Spinal cord (tissue), 10 donors: ENCODE results near the gene LPXN. TPM values are rescaled to one million over a fixed set of nuclear protein-coding genes. Genes with fewer than 3 reads are reported as not detected.

ENCODE experiments used
- DNase-seq, 6 donors: peaks; one replicate each; pipeline versions ENCODE4 v3.0.0 to v3.0.0-alpha.2; 2013 to 2015; ENCODE audit warnings: low spot score in 6 of 6, low read depth in 4 of 6
- H3K27ac ChIP-seq: one replicate; pipeline ENCODE4 v1.5.1; 2013; ENCODE audit warnings: low read depth, low read length, control low read depth
- H3K27me3 ChIP-seq: one replicate; pipeline ENCODE4 v1.6.1; 2013; ENCODE audit warnings: low read length; ENCODE audit not compliant: control insufficient read depth, insufficient read depth
- H3K36me3 ChIP-seq: one replicate; pipeline ENCODE4 v1.6.1; 2013; ENCODE audit warnings: low read length; ENCODE audit not compliant: control insufficient read depth, insufficient read depth
- H3K4me1 ChIP-seq: one replicate; pipeline ENCODE4 v1.6.1; 2013; ENCODE audit warnings: low read length; ENCODE audit not compliant: control insufficient read depth, insufficient read depth
- H3K4me3 ChIP-seq: one replicate; pipeline ENCODE4 v1.5.1; 2013; ENCODE audit warnings: low read depth, low read length, control low read depth
- H3K9me3 ChIP-seq: one replicate; pipeline ENCODE4 v1.6.1; 2013; ENCODE audit warnings: low read length; ENCODE audit not compliant: control insufficient read depth, insufficient read depth
- WGBS: methylation state at CpG from one replicate; pipeline ENCODE4 v1.1.5; 2013; ENCODE audit warnings: missing lambda C conversion rate; ENCODE audit not compliant: insufficient coverage; 5-methylcytosine and 5-hydroxymethylcytosine counted together
- long read RNA-seq, 4 donors: transcript quantifications; one replicate each; lab custom pipeline, GENCODE V29; 2026
- polyA plus RNA-seq, 2 donors: library from polyadenylated mRNA; unstranded; fragments of 120-200 nt; gene quantifications; one replicate each; pipeline ENCODE4 v1.2.1, GENCODE V29; 2013; ENCODE audit not compliant: insufficient read length in 2 of 2
- total RNA-seq, 2 donors: library from RNA; depleted of rRNA in 1 of 2; stranded (reverse); fragments of 120-200 nt in 1 of 2; fragments of >200 nt in 1 of 2; gene quantifications; one replicate each; pipeline versions ENCODE4 v1.2.3 to v1.2.4, GENCODE V29; 2013 to 2014
- donor health status: healthy.

Gene LPXN
- total RNA-seq (1 to 10 TPM; 5.8 to 6.4 TPM), polyA plus RNA-seq (1 to 10 TPM; 6.6 to 9.3 TPM)
- long read RNA-seq, donor 1: 0 reads
- long read RNA-seq, donor 2: 0 reads
- long read RNA-seq, donor 3: 0 reads
- long read RNA-seq, donor 4, partial matches to known transcripts: 5 of 5 reads
- long read RNA-seq, donor 4, other reads (novel, unspliced or antisense): 0 of 5 reads

- H3K4me3 ChIP-seq: no peak within 1 kb of the TSS
- H3K27ac ChIP-seq: no peak within 1 kb of the TSS
- H3K27me3 ChIP-seq: no peaks in the 10 kb centered on the region
- H3K9me3 ChIP-seq: no peaks in the 10 kb centered on the region
- 86% methylated on average over 5 of the region's 6 CpGs for WGBS
- no peak for DNase-seq
- H3K36me3 ChIP-seq: no peaks in the 10 kb centered on the region
- H3K4me1 ChIP-seq: peaks cover 5% of the 10 kb centered on the region
These were observed at the start of gene LPXN for GRCh38 chr11:58575377-58576020. Gene LPXN (minus strand): TSS chr11:58575856. CDS start chr11:58575772, 84 bp downstream.

GRCh38 chr11:58625086-58625485 lies 49.4 kb upstream of the LPXN start:
- Histone ChIP-seq H3K36me3 (peaks cover 18% of the 10 kb centered on the region), H3K9me3 (no peaks in the 10 kb centered on the region), H3K4me1 (no peaks in the 10 kb centered on the region), H3K27me3 (no peaks in the 10 kb centered on the region), H3K4me3 (no peak overlapping the region), H3K27ac (no peak overlapping the region)
- no peak for DNase-seq
- 100% methylated on average over 1 of the region's 4 CpGs for WGBS

GRCh38 chr11:58622344-58622743 lies 46.7 kb upstream of the LPXN start, which contains the start of gene CNTF:
Gene CNTF (plus strand): TSS chr11:58622665. CDS start chr11:58622753, 88 bp downstream.
- Histone ChIP-seq H3K4me1 (no peaks in the 10 kb centered on the region), H3K36me3 (peaks cover 27% of the 10 kb centered on the region), H3K27me3 (no peaks in the 10 kb centered on the region), H3K4me3 (no peak within 1 kb of the TSS), H3K27ac (no peak within 1 kb of the TSS), H3K9me3 (no peaks in the 10 kb centered on the region)
- WGBS: 100% methylated on average over 1 of the region's 2 CpGs
- no peak for DNase-seq

- H3K27ac ChIP-seq: no peak overlapping the region
- no peaks in the 10 kb centered on the region for H3K4me1 ChIP-seq
- DNase-seq: no peak
- H3K27me3 ChIP-seq: no peaks in the 10 kb centered on the region
- no peak overlapping the region for H3K4me3 ChIP-seq
- H3K9me3 ChIP-seq: no peaks in the 10 kb centered on the region
- peaks cover 31% of the 10 kb centered on the region for H3K36me3 ChIP-seq
- no CpG with 5 or more reads among the region's 4 CpGs for WGBS
These were observed 46.1 kb upstream of the LPXN start for GRCh38 chr11:58621586-58622262.

GRCh38 chr11:58617976-58618557 lies 42.4 kb upstream of the LPXN start:
- DNase-seq: no peak
- peaks cover 18% of the 10 kb centered on the region for H3K36me3 ChIP-seq
- 84% methylated on average over 4 of the region's 4 CpGs for WGBS
- no peak overlapping the region for H3K4me3 ChIP-seq
- no peaks in the 10 kb centered on the region for H3K27me3 ChIP-seq
- no peak overlapping the region for H3K27ac ChIP-seq
- H3K9me3 ChIP-seq: no peaks in the 10 kb centered on the region
- no peaks in the 10 kb centered on the region for H3K4me1 ChIP-seq

- Histone ChIP-seq H3K4me1 (no peaks in the 10 kb centered on the region), H3K9me3 (no peaks in the 10 kb centered on the region), H3K27me3 (no peaks in the 10 kb centered on the region), H3K36me3 (peaks cover 13% of the 10 kb centered on the region), H3K4me3 (no peak overlapping the region), H3K27ac (no peak overlapping the region)
- DNase-seq: no peak
- no CpG with 5 or more reads among the region's 4 CpGs for WGBS
These were observed 40.9 kb upstream of the LPXN start for GRCh38 chr11:58616594-58616993.

- no peak overlapping the region for H3K27ac ChIP-seq
- H3K36me3 ChIP-seq: peaks cover 13% of the 10 kb centered on the region
- no CpG with 5 or more reads among the region's 1 CpG for WGBS
These were observed 39.9 kb upstream of the LPXN start for GRCh38 chr11:58615559-58615958.

GRCh38 chr11:58613228-58613627 lies 37.6 kb upstream of the LPXN start:
- no CpG with 5 or more reads among the region's 2 CpGs for WGBS
- H3K9me3 ChIP-seq: no peaks in the 10 kb centered on the region
- DNase-seq: no peak
- H3K4me1 ChIP-seq: no peaks in the 10 kb centered on the region
- no peak overlapping the region for H3K4me3 ChIP-seq
- peaks cover 12% of the 10 kb centered on the region for H3K36me3 ChIP-seq
- no peaks in the 10 kb centered on the region for H3K27me3 ChIP-seq
- H3K27ac ChIP-seq: no peak overlapping the region

More at GRCh38 chr11:58615559-58615958, 39.9 kb upstream of the LPXN start:
- H3K4me1 ChIP-seq: no peaks in the 10 kb centered on the region
- H3K9me3 ChIP-seq: no peaks in the 10 kb centered on the region
- no peak overlapping the region for H3K4me3 ChIP-seq
- H3K27me3 ChIP-seq: no peaks in the 10 kb centered on the region
- no peak for DNase-seq

- no peaks in the 10 kb centered on the region for H3K9me3 ChIP-seq
- DNase-seq: no peak
- no peaks in the 10 kb centered on the region for H3K4me1 ChIP-seq
- H3K27ac ChIP-seq: no peak overlapping the region
- WGBS: 86% methylated on average over 7 of the region's 8 CpGs
- H3K4me3 ChIP-seq: no peak overlapping the region
- no peaks in the 10 kb centered on the region for H3K27me3 ChIP-seq
- H3K36me3 ChIP-seq: no peaks in the 10 kb centered on the region
These were observed 34.1 kb upstream of the LPXN start for GRCh38 chr11:58609723-58610122.
